PC-9 (cell line): ENCODE results near the gene HIGD2B. TPM values are rescaled to one million over a fixed set of nuclear protein-coding genes. Genes with fewer than 3 reads are reported as not detected.

Experiments
- BruUV-seq: library from RNA; stranded (reverse); fragments of 400-500 nt; replicated peaks from 2 replicates; lab custom pipeline; 2021; lab: Mats Ljungman, UMichigan
- CTCF ChIA-PET: fragments of 300-600 bp; sonication (Branson Sonifier 250); formaldehyde crosslinking; loops from one replicate; lab custom pipeline; 2022; ENCODE audit warnings: antibody characterized with exemption; lab: Charles Lee
- POLR2A ChIA-PET: fragments of 300-600 bp; sonication (Branson Sonifier 250); formaldehyde crosslinking; loops from one replicate; lab custom pipeline; 2022; ENCODE audit warnings: antibody characterized with exemption; ENCODE audit not compliant: unreplicated experiment; lab: Charles Lee
- DNase-seq, 2 experiments: peaks; one replicate each; pipeline versions ENCODE4 v3.0.0 to v3.0.0-alpha.2; 2015 to 2022; ENCODE audit warnings: mixed read lengths in 1 of 2
- H2AFZ ChIP-seq: fragments of 200-600 bp; sonication (generic); 2 replicates; pipeline ENCODE4 v1.8.1; 2017; ENCODE audit warnings: antibody characterized with exemption
- H3F3A ChIP-seq: fragments of 200-600 bp; sonication (generic); 2 replicates; pipeline ENCODE4 v1.8.1; 2017; ENCODE audit warnings: antibody characterized with exemption, mild to moderate bottlenecking, low read depth; ENCODE audit not compliant: insufficient read depth
- H3K27ac ChIP-seq: fragments of 200-600 bp; sonication (generic); 2 replicates; pipeline ENCODE4 v1.6.1; 2016; ENCODE audit warnings: mixed run types
- H3K27me3 ChIP-seq: fragments of 200-600 bp; sonication (generic); 2 replicates; pipeline ENCODE4 v1.6.1; 2016; ENCODE audit warnings: low read depth, mixed run types; ENCODE audit not compliant: insufficient read depth
- H3K36me3 ChIP-seq: fragments of 200-600 bp; sonication (generic); 2 replicates; pipeline ENCODE4 v1.6.1; 2016; ENCODE audit warnings: low read depth, mixed run types
- H3K4me1 ChIP-seq: fragments of 200-600 bp; sonication (generic); replicated peaks from 2 replicates; pipeline ENCODE4 v1.6.1; 2016; ENCODE audit warnings: mixed run types; ENCODE audit not compliant: insufficient read depth
- H3K4me2 ChIP-seq: fragments of 200-600 bp; sonication (generic); 2 replicates; pipeline ENCODE4 v1.6.1; 2017; ENCODE audit warnings: mixed run types
- H3K4me3 ChIP-seq: fragments of 200-600 bp; sonication (generic); 2 replicates; pipeline ENCODE4 v1.6.1; 2016; ENCODE audit warnings: mixed run types
- H3K79me2 ChIP-seq: fragments of 200-600 bp; sonication (generic); 2 replicates; pipeline ENCODE4 v1.6.1; 2017; ENCODE audit warnings: low read depth, mixed run types
- H3K9me2 ChIP-seq: fragments of 200-600 bp; sonication (generic); 2 replicates; pipeline ENCODE4 v1.8.1; 2017; ENCODE audit warnings: mild to moderate bottlenecking; ENCODE audit not compliant: insufficient read depth
- H3K9me3 ChIP-seq: fragments of 200-600 bp; sonication (generic); 2 replicates; pipeline ENCODE4 v1.8.1; 2016; ENCODE audit warnings: low read depth; ENCODE audit not compliant: insufficient read depth
- H4K20me1 ChIP-seq: fragments of 200-600 bp; sonication (generic); 2 replicates; pipeline ENCODE4 v1.8.1; 2017; ENCODE audit not compliant: insufficient read depth
- CTCF ChIP-seq: fragments of 200-600 bp; sonication (generic); conservative IDR thresholded peaks from 2 replicates; pipeline ENCODE4 v1.6.1; 2017; ENCODE audit warnings: mixed run types, antibody characterized with exemption, mild to moderate bottlenecking, moderate library complexity
- EZH2 ChIP-seq: fragments of 200-600 bp; sonication (generic); IDR thresholded peaks from 2 replicates; pipeline ENCODE4 v1.8.0; 2017; ENCODE audit warnings: antibody characterized with exemption, low read depth
- intact Hi-C: fragments of 100-400 bp; cut with micrococcal nuclease; formaldehyde crosslinking; loops from one replicate; pipeline ENCODE4 v1.10.0; 2022; ENCODE audit not compliant: unreplicated experiment
- total RNA-seq: library from RNA; stranded (reverse); gene quantifications from 2 replicates; pipeline ENCODE4 v1.2.3, GENCODE V29; 2021

HIGD2B gene
- total RNA-seq, 1 experiment from 2014 or later = not detected

GRCh38 chr15:72688697-72689096 lies 2.7 kb upstream of the HIGD2B start:
- Histone ChIP-seq H3K79me2 (peaks cover 3% of the 10 kb centered on the region; the same call in 1 of the 2 replicates), H4K20me1 (no peaks in the 10 kb centered on the region), H3K4me3 (no peak overlapping the region), H2AFZ (no peak overlapping the region), H3K4me1 (0 out of 2 replicates have a peak, but pooled peaks cover 9% of the 10 kb centered on the region), H3F3A (peaks cover 21% of the 10 kb centered on the region), H3K27me3 (no peaks in the 10 kb centered on the region), H3K9me3 (no peaks in the 10 kb centered on the region), H3K27ac (no peak overlapping the region), H3K4me2 (no peak overlapping the region), H3K9me2 (no peaks in the 10 kb centered on the region; the same call in 1 of the 2 replicates), H3K36me3 (no peaks in the 10 kb centered on the region)
- CTCF ChIA-PET = interaction anchor here (0.6 kb wide), 2 partner anchors 14 to 313 kb away, joined by 3 to 5 read pairs; no protein-coding TSS in a partner anchor
- POLR2A ChIA-PET = no interaction called here
- no peak for DNase-seq
- BruUV-seq = no TSS peak
- TF ChIP-seq EZH2 (no peak), CTCF (no peak)
- intact Hi-C loops = no loop called here

GRCh38 chr15:72685301-72685924 lies 569 bp downstream of the HIGD2B start:
- H3K27ac ChIP-seq = peak overlapping the region; percentile 79
- POLR2A ChIA-PET = interaction anchor here (0.5 to 0.6 kb wide), 4 partner anchors 64 to 334 kb away, joined by 3 to 12 read pairs (median 4); no protein-coding TSS in a partner anchor

GRCh38 chr15:72682772-72683171 lies 3.2 kb downstream of the HIGD2B start:
- no peak overlapping the region for H3K4me2 ChIP-seq
- no peaks in the 10 kb centered on the region for H4K20me1 ChIP-seq
- no peak overlapping the region for H3K27ac ChIP-seq
- CTCF ChIA-PET = interaction anchor here (0.6 kb wide), 1 partner anchor 943 kb away, joined by 5 read pairs; no protein-coding TSS in a partner anchor
- H3K9me3 ChIP-seq = no peaks in the 10 kb centered on the region
- peaks cover 18% of the 10 kb centered on the region for H3K27me3 ChIP-seq
- DNase-seq = no peak
- H3K4me3 ChIP-seq = no peak overlapping the region
- H2AFZ ChIP-seq = no peak overlapping the region
- no peaks in the 10 kb centered on the region for H3K9me2 ChIP-seq
- POLR2A ChIA-PET = no interaction called here
- no TSS peak for BruUV-seq
- H3F3A ChIP-seq = peaks cover 21% of the 10 kb centered on the region
- peaks cover 3% of the 10 kb centered on the region; the same call in 1 of the 2 replicates for H3K79me2 ChIP-seq
- no peaks in the 10 kb centered on the region for H3K36me3 ChIP-seq
- TF ChIP-seq CTCF (no peak), EZH2 (no peak)
- intact Hi-C loops = no loop called here
- H3K4me1 ChIP-seq = 0 out of 2 replicates have a peak, but pooled peaks cover 6% of the 10 kb centered on the region

More at GRCh38 chr15:72685301-72685924, 569 bp downstream of the HIGD2B start:
- no peaks in the 10 kb centered on the region for H3K27me3 ChIP-seq
- intact Hi-C loops = no loop called here
- no peaks in the 10 kb centered on the region for H3K36me3 ChIP-seq
- CTCF ChIA-PET = interaction anchor here (0.6 to 1.0 kb wide), 3 partner anchors 36 to 1059 kb away, joined by 3 to 4 read pairs (median 3); no protein-coding TSS in a partner anchor
- peaks cover 21% of the 10 kb centered on the region for H3F3A ChIP-seq
- no peaks in the 10 kb centered on the region for H4K20me1 ChIP-seq
- no peak for TF ChIP-seq EZH2
- TF ChIP-seq CTCF = no peak; the same call in 1 of the 2 replicates
- no peaks in the 10 kb centered on the region; the same call in 1 of the 2 replicates for H3K9me2 ChIP-seq
- H3K79me2 ChIP-seq = peaks cover 3% of the 10 kb centered on the region; the same call in 1 of the 2 replicates
- BruUV-seq = TSS peak; percentile 93
- peak overlapping the region; percentile 87 for H2AFZ ChIP-seq
- H3K9me3 ChIP-seq = no peaks in the 10 kb centered on the region
- no peak for DNase-seq
- H3K4me2 ChIP-seq = peak overlapping the region; percentile 99
- H3K4me1 ChIP-seq = 0 out of 2 replicates have a peak, but pooled peaks cover 9% of the 10 kb centered on the region
- peak overlapping the region; percentile 72 for H3K4me3 ChIP-seq
